ENCODE data around the gene MLKL. TPM values are rescaled to one million over a fixed set of nuclear protein-coding genes. Genes with fewer than 3 reads are reported as not detected.
A peak's percentile ranks its signal among the peaks of the same experiment; 100 is the strongest.

Gene MLKL
- total and polyA plus RNA-seq, 2 of the 13 experiments (the other 11 are each of a cell fraction or from before 2014, with no cell fraction given) = 6.4 to 10.7 TPM

GRCh38 chr16:74700438-74701225, at the start of gene MLKL (continued):
- TF ChIP-seq AHDC1 (CRISPR knock-in tag; IDR thresholded peaks at IDR 0.05; ENCODE audit: borderline replicate concordance) (peak; percentile 46; the same call in 1 of the 2 replicates), ZNF770 (CRISPR knock-in tag; IDR thresholded peaks at IDR 0.05) (peak; percentile 73), USF2 (IDR thresholded peaks at IDR 0.05; ENCODE audit: low read depth, low read length) (no peak), USF2 (CRISPR knock-in tag; IDR thresholded peaks at IDR 0.05; ENCODE audit: borderline replicate concordance) (no peak; the same call in 1 of the 2 replicates), MTF1 (CRISPR knock-in tag; IDR thresholded peaks at IDR 0.05) (0 out of 2 replicates have a peak, but pooled peaks have one; percentile 18), AKAP8 (CRISPR knock-in tag; IDR thresholded peaks at IDR 0.05) (0 out of 2 replicates have a peak, but pooled peaks have one; percentile 41), ZMAT5 (CRISPR knock-in tag; IDR thresholded peaks at IDR 0.05; ENCODE audit: borderline replicate concordance, low read depth) (no peak), ZNF724P (CRISPR knock-in tag; IDR thresholded peaks at IDR 0.05; ENCODE audit: borderline replicate concordance) (no peak), HOXA9 (CRISPR knock-in tag; IDR thresholded peaks at IDR 0.05; ENCODE audit: borderline replicate concordance) (no peak), ZNF609 (CRISPR knock-in tag; IDR thresholded peaks at IDR 0.05; ENCODE audit: borderline replicate concordance) (no peak), EED (CRISPR knock-in tag; IDR thresholded peaks at IDR 0.05) (peak; percentile 83; the same call in 1 of the 2 replicates), SRSF1 (optimal IDR thresholded peaks at IDR 0.05; ENCODE audit: low read depth, low read length) (no peak)

All from HepG2 (cell line).